Measurements from ENCODE around the gene TMEM72. TPM values are rescaled to one million over a fixed set of nuclear protein-coding genes. Genes with fewer than 3 reads are reported as not detected.

Gene TMEM72
- total and polyA plus RNA-seq, 2 of the 13 experiments (the other 11 are each of a cell fraction or from before 2014, with no cell fraction given), result 0.04 TPM; not detected in 1

DNA sequence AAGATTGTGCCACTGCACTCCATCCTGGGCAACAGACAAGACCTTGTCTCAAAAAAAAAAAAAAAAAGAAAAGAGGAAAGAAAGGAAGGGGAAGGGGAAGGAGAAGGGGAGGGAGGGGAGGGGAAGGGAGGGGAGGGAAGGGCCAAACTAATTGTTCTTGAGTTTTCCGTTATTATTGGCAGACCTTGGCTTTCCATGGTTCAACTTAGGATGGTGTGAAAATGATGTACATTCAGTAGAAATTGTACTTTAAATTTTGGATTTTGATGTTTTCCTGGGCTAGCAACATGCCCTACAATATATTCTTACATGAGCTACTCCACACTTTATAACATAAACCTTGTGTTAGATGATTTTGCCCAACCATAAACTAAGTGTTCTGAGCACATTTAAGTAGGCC is 1.2 kb upstream of the TMEM72 start (continued):
- TF ChIP-seq ZNF281 (CRISPR knock-in tag; IDR thresholded peaks at IDR 0.05; ENCODE audit: borderline replicate concordance) (no peak), ZNF350 (CRISPR knock-in tag; IDR thresholded peaks at IDR 0.05; ENCODE audit: borderline replicate concordance, low read depth) (no peak), PCBP2 (optimal IDR thresholded peaks at IDR 0.05; ENCODE audit: low read depth, low read length, poor library complexity, severe bottlenecking) (peak; percentile 59)

- no TSS peak for BruUV-seq (replicated peaks)
- H3K79me2 ChIP-seq (ENCODE audit: insufficient read depth, low read length), result no peaks in the 10 kb centered on the region
- CTCF ChIA-PET (ENCODE audit: low intra/inter-chr PET ratio, low total read pairs), result no interaction called here
- peaks cover 3 to 53% of the 10 kb centered on the region in 2 experiments for H3K27me3 ChIP-seq (ENCODE audit: control insufficient read depth in 1 of 2, insufficient read depth in 2 of 2, low read length in 2 of 2)
- POLR2A ChIA-PET, result interaction anchor here (0.8 to 1.8 kb wide), 6 partner anchors 22 to 79 kb away, joined by 3 to 8 read pairs (median 3); partner anchors contain the start of gene RASSF4
- H3K4me2 ChIP-seq (ENCODE audit: low read depth, low read length), result peak overlapping the region; percentile 79
- H3K4me3 ChIP-seq (replicated peaks in 1 of 3; ENCODE audit: insufficient read depth in 1 of 3, low read depth in 2 of 3, low read length in 3 of 3), result peak overlapping the region; percentile 11 to 55 (median 33)
- no peak for TF ChIP-seq HNF4G (IDR thresholded peaks at IDR 0.05; ENCODE audit: borderline replicate concordance, low read depth, low read length)
- no peak for TF ChIP-seq HNF4G (CRISPR knock-in tag; IDR thresholded peaks at IDR 0.05; ENCODE audit: borderline replicate concordance, low read depth)
- TF ChIP-seq, protein P1, sequence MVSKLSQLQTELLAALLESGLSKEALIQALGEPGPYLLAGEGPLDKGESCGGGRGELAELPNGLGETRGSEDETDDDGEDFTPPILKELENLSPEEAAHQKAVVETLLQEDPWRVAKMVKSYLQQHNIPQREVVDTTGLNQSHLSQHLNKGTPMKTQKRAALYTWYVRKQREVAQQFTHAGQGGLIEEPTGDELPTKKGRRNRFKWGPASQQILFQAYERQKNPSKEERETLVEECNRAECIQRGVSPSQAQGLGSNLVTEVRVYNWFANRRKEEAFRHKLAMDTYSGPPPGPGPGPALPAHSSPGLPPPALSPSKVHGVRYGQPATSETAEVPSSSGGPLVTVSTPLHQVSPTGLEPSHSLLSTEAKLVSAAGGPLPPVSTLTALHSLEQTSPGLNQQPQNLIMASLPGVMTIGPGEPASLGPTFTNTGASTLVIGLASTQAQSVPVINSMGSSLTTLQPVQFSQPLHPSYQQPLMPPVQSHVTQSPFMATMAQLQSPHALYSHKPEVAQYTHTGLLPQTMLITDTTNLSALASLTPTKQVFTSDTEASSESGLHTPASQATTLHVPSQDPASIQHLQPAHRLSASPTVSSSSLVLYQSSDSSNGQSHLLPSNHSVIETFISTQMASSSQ (IDR thresholded peaks at IDR 0.05; ENCODE audit: low read depth), result peak; percentile 44
- TF ChIP-seq, protein P1 (CRISPR knock-in tag; IDR thresholded peaks at IDR 0.05; ENCODE audit: borderline replicate concordance), result no peak
- TF ChIP-seq MIXL1 (CRISPR knock-in tag; IDR thresholded peaks at IDR 0.05), result peak; percentile 7; the same call in 1 of the 2 replicates
- intact Hi-C loops (cut with micrococcal nuclease; ENCODE audit: unreplicated experiment) (no loop called here), in situ Hi-C loops (cut with HindIII; ENCODE audit: extremely low pct_ligation_motif_present, low pct_unique_long_range_greater_than_20kb) (no loop called here)
- H3K4me1 ChIP-seq (ENCODE audit: insufficient read depth, low read length), result peaks cover 40% of the 10 kb centered on the region
- peak; percentile 66 for FAIRE-seq
- no peak overlapping the region for H3K9ac ChIP-seq (ENCODE audit: insufficient read depth, low read depth, low read length)
- no peak overlapping the region for H2AFZ ChIP-seq (ENCODE audit: low read length)
- no peaks in the 10 kb centered on the region for H3K36me3 ChIP-seq (replicated peaks in 1 of 2; ENCODE audit: control insufficient read depth in 1 of 2, insufficient read depth in 2 of 2, low read length in 2 of 2)
- no peak overlapping the region for H3K27ac ChIP-seq (ENCODE audit: extremely low read length, insufficient read depth, low read length)
- H3K9me3 ChIP-seq (ENCODE audit: low read length), result no peaks in the 10 kb centered on the region
- peak; percentile 16 for ATAC-seq
- DNase-seq (ENCODE audit: low spot score), result peak; percentile 34
- 0% methylated on average over 7 of the region's 7 CpGs for WGBS (ENCODE audit: low lambda C conversion rate)
- H4K20me1 ChIP-seq (ENCODE audit: insufficient read depth, low read length), result no peaks in the 10 kb centered on the region
These were observed 535 bp upstream of the TMEM72 start for GRCh38 chr10:44910602-44911001.
